ENCODE results near the gene BNIP3.

Gene BNIP3

DNA sequence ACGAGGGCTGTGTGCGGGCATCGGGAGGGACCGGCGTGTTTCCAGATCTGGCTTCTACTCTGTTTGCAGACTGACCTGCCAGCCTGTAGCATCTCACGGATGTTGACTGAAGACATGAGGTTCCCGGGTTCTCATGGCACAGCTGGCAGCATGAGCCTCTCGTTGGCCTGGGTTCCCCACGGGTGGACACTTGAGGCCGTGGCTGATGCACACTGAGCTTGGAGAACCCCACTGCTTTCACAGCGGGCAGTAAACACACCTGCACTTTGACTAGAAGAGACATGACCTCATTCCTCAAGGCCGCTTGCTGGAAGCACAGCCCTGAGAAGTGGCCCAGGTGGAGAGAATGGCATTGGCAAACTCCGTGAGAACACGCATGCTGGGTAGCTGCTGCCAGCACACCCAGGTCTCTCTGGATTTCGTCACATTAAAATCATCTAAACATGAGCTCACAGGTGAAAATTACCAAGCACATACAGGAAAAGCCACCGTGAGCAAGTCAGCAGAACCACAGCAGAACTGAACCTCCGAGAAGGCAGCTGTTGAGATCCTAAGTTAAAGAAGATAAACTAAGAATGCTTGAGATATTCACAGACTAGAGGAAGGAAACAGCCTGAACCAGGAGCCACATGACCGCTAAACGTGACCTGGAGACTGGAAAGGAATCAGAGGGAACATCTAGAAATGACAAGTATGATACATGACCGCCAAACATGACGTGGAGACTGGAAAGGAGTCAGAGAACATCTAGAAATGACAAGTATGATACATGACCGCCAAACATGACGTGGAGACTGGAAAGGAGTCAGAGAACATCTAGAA lies 32.5 kb downstream of the BNIP3 start:
- no peak for DNase-seq

DNA sequence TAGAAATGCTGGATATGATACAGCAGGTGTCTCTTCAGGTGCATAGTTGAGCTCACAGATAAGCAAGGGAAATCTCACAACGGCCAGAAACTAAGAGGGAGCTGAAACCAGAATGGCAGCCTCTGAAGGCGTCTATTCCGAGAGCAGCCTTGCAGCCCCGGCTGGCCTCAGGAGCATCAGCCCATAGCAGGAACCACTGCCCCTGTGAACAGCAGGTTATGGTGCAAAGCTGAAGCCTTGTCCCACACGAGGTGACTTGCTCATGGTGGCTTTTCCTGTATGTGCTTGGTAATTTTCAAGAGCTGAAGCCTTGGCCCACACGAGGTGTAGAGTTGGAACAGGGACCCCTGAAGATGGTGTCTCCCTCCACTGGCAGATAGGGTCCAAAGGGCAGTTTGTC lies 33.2 kb downstream of the BNIP3 start:
- DNase-seq, result no peak

DNA sequence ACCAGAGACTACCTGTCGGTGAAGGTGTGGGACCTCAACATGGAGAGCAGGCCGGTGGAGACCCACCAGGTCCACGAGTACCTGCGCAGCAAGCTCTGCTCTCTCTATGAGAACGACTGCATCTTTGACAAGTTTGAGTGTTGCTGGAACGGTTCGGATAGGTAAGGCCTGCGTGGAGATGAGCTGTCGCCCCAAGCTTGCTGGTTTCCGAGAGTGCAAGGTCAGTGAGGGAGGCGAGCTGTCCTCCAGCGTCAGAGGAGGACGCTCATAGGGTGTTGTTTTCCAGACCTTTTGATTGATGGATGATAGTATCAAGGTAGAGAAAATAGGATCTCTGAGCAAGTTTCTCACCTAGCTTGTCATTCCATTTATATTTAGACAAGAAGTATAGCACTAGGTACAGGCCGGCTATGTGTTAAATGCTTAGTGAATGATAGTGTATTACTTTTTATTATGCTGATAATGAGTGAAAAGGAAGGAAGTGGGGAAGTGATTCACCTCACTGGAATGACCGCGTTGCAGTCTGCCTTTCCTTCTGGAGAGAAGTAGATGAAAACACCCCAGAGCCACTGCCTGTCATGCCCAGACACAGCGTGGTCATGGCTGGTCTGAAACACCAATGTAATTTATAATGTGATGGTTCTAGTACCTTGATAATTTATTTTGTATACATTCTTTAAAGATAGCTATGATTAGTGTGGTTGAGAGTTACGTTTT lies 33.9 kb downstream of the BNIP3 start:
- no peak for DNase-seq

DNA sequence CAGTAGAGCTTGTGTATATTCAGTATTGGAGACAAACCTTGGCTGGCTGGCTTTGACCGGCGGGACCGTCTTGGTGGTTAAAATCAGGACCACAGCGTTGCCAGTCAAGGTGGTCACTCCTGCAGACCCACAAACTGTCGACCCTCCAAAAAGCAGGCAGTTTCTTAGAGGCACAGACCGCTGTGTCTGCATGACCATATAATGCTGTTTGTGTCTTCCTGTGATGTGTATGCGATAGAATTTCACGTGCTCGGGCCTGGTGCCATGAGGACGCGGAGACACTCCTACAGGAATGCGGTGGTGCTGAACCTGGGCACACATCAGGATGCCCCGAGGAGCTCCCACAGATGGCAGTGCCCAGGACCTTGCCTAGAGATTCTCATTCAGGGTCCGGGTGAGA lies 34.8 kb downstream of the BNIP3 start:
- DNase-seq, result no peak

DNA sequence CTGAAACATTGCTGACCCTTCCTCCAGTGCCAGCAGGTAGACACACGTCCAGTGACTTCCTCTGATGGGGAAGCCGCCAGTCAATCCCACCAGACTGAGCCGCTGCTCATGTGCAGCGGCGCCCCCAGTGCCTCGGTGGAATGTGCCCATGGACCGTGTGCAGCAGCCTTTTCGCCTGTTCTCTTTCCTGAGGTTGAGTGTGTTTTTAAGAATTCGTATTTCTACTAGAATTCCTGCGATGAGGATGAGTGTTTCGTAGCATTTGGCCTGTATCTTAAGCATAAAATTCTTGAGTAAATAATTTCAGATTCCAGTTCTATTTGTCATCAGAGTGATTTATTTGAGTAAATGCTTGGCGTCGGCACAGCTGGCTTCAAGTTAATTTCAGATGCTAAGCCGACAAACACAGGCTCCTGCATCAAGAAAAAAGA lies 35.4 kb downstream of the BNIP3 start:
- no peak for DNase-seq

DNA sequence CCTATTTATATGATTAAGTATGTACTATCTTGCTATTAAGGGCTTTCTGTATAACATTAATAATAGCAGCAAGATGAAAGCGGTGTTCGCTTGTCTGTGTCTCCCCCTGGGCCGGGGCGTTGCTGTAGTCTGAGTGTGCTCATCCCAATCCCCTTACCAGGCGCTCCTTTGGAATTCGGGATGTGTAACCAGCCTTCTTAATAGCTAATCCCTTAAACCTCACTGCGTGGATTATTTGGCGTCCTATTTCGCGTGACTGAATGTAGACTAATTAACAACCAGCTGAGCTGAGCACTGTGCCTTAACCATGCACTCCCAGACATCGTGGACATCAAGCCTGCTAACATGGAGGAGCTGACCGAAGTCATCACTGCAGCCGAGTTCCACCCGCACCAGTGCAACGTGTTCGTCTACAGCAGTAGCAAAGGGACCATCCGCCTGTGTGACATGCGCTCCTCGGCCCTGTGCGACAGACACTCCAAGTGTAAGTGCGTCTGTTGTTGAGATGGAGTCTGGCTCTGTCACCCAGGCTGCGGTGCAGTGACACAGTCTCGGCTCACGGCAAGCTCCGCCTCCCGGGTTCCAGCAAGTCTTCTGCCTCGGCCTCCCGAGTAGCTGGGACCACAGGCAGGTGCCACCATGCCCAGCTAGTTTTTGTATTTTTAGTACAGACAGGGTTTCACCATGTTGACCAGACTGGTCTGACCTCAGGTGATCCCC lies 36.6 kb downstream of the BNIP3 start:
- no peak for DNase-seq

DNA sequence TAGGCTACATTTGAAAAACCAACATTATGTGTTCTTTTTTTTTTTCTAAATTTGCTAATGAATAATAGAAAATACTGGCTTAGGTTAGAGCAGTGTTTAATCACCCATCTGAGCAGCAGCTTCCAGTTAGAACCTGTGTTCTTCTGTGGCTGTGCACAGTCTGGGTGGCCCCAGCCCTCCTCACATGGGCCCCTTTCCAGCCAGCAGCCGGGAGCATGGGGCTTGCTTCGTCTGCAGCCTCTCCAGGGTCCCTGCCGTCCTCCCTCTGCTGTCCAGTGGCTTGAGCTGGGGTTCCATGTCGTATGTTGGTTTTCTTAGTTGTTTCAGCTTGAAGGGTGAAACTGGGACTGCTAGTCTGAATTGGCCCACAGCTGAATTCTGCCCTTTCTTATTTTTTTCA lies 37.3 kb downstream of the BNIP3 start:
- DNase-seq, result no peak

DNA sequence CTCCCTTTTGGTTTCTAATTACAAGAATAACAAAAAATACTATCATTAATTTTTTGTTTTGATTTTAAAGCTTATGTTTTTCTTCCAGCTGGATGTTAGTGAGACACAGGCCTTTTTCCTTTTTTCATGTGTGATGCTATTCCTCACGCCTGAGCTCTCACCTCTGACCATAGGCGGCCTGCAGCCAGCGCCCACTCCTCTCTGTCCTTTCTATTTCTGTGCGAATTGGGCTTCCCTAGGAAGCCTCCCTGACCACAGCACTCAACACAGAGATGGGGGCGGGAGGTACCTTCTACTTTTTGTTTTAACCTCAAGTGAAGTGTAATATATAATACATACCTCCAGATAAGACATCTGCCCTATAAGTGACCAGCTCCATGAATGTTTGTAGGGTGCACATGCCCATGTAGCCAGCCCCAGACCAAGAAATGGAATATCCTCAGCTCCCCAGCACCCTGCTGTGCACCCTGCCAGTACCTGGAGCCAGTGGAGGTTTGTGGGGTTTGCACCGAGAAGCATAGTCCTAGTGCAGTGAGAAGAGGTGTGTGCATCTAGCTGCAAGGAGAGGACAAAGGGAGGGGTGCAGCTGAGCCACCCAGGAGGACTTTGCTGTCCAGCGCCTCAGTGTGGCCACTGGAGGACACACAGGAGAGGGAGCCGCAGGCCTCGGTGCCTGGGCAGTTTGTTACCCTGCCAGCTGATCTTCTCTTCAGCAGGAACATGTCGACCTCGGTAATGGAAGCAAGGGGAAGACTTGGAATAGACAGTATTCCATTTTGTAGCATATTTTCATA lies 38.5 kb downstream of the BNIP3 start:
- DNase-seq, result no peak

DNA sequence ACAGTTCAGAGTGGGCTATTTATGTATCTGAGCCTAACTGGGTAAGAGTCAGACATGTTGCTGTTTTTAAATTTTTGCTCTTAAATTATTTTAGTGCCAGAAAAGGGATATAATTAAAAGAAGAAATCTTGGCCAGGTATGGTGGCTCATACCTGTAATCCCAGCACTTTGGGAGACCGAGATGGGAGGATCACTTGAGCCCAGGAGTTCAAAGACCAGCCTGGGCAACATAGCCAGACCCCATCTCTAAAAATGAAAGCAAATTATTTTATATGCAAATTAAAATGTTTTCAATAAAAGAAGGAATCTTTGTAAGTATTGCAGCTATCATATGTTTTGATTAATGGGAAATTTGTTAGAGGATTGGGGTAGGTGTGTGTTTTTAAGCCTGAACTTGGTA lies 39.3 kb downstream of the BNIP3 start:
- DNase-seq, result no peak

DNA sequence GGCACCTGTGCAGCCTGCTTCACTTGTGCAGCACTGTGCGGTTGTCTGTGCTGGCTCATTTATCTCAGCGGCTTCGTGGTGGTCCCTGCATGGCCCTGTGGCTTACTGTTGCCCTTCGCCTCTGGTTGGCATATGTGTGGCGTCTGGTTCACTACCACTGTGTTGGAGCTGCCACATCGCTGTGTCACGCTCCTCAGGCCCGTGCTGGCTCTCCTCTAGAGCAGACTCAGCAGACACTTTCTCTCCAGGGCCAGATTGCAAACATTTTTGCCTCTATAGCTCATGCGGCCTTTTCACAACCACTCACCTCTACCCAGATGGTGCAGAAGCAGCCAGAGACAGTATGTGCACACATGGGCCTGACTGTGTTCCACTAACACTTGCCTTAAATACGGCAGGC lies 43.0 kb downstream of the BNIP3 start:
- no peak for DNase-seq

DNA sequence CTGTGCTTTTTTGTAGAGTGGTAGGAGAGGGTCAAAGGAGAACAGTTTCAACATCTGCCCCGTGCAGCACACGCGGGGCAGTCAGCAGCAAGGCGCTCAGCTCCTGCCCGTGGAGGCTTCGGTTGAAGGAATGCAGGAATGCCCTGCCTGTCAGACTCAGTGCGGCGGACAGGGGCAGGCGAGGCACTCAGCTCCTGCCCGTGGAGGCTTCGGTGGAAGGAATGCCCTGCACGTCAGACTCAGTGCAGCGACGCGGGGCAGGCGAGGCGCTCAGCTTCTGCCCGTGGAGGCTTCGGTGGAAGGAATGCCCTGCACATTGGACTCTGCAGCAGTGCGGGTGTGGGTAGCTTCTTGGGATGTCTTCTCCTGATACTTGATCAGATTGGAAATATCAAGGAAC lies 43.9 kb downstream of the BNIP3 start:
- DNase-seq, result no peak

DNA sequence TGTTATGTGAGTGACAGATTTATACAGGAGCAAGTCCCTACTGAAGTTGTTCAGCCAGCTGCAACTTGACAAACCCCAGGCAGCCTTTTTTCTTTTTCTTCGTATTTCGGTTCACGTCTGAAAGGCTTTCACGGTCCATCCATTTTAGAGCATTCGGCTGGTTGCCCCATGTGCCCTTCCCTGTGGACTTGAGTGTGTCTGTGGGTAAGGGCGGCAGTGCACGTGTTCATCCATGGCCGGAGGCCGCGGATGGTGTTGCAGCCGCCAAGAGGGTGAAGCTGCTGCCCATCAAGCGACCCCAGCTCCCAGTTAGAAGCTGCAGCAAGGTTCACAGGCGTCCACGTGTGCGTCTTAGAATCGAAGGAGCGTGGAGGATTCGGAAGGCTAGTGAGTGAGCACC lies 45.0 kb downstream of the BNIP3 start:
- no peak for DNase-seq

DNA sequence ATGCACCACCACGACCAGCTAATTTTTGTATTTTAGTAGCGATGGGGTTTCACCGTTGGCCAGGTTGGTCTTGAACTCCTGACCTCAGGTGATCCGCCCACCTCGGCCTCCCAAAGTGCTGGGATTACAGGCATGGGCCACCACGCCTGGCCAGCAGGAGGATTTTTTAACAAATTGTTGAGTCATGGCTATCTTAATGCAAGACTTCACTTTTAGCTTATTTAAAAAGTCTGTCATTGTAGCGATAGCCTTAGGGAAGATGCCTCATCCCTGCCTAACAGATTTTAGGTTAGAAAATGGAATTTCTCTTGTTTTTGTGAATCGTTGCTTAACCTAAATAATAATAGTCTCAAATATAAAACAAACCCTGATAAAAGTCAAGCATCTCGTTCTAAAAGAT lies 45.4 kb downstream of the BNIP3 start:
- no peak for DNase-seq

DNA sequence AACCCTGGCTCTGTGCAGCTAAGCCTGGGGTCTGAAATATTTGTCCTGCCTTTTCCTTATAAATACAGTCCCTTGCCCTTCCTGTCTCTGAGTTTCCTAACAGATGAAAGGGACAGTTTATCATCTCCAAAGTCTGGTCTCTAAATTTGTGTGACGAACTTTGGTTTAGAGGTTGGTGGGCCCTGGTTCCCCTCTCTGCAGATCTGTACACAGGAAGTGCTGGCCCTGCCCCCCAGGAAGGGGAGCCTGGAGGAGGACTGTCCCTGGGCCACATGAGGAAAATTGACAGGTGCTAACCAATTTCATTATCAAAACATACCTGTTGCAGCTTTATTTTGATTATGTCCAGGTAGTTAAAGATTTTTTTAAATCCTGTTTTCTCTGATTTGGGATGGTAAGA lies 46.5 kb downstream of the BNIP3 start:
- no peak for DNase-seq

DNA sequence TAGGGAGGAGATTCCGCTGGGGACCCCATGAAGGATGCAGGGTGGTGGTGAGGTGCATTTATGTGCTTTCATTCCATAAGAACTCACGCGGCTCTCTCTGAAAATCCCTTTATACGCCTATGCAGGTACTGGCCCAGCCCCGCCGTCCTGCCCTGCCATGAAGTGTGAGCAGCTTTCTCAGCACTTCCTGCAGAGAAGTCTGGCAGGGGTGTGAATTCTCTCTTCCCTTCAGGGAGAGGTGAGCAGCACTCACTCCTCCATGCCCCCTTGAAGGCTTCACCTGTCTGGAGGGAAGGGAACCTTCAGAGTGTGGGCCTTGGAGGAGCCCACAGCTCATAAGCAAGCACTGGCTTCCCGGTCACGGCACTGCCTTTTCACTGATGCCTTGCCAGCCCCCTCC lies 47.0 kb downstream of the BNIP3 start:
- DNase-seq, result no peak

DNA sequence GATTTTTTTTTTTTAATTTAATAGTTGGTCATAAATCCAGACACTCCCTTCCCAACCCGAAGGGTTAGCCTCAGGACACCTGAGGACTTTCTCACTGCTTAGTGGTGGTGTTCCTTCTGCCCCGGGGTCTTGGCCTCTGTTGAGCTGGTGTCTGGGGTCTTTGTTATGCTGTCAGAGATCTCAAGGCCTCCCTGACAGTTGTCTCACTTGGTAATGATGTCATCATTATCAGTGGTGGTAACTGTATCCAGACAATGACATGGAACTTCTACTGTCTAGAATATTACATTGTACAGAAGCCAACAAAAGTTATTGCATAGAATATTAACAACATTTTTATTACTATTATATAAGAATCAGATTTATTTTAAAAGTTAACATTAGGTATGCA lies 48.0 kb downstream of the BNIP3 start:
- no peak for DNase-seq

DNA sequence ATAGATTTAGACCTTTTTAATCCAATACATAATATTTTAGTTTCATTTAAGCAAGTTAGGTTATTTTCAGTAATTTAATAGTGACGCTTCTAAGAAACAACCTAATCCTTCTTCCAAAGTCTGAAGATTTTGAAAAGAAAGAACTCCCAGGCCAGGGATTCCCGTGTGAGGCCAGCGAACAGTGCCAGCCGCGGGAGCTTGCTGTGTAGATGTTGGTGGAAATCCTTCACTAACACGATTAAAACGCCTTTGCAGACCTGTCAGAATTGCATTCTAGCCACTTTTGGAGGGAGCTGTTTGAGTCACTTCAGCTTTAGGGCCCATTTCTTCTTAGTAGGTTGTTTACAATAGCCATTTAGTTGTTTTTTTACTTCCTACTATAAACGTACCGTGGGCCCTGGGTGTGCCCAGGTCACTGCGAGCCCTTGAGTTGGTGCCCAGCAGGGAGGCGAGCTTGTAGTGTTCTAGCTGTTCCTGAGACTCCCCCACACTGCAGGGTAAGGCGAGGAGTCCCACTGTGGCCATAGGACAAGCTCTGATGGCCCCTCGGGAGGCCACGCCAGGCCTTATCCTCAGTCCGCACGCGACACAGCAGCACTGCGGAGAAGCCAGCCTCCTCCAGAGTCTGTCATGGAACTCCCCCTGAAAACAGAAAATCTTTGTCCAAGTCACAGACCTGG lies 48.6 kb downstream of the BNIP3 start:
- no peak for DNase-seq

DNA sequence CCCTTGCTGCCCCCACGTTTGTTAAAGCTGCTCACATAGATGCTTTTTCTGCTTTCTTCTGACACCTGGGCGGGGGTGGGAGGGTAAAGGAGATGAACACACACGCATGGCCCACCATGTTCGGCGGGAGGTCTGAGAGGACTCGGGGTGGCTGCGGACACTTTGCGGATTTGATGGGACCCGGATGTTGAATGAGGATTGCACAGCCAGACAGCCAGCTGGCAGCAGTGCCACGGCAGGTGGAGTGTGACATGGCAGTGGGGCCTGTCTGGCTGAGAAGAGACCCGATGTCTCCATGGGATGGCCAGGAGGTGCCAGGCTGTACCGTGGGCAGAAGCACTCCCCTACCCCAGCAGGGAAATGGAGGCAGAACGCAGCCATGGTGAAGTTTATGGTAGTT lies 49.7 kb downstream of the BNIP3 start:
- no peak for DNase-seq

DNA sequence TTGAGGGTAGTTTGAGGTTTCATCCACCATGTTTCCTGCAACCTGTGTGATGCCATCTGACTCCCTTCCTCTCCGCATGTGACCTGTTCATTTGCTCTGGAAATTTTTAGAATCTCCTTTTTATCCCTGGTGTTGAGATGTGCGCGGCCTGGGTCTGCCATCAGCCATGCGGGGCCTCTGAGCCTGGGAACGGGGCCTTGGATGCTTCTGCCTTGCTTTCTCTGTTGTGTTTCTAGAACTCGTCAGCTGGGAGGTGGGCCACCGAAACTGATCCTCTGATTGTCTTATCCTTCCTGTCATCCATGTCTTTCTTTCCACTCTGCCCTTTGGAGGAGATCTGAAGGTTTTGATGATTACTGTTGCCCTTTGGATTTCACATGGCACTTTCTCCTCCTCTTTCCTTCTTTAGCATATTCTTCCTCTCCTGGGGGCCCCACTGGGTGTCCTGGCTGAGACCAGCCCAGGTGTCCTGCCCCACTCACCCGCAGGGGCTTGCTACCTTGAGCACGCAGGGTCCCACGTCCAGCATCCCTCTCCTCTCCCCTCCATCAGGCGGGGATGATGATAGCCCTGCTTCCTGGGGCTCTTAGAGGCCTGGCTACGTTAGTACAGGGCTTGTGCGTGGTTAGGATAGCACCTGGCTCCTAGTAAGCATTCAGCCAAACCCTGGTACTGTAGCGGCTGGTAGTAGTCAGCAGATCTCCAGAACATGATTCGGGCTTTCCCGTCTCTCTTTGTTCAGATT lies 51.0 kb downstream of the BNIP3 start:
- DNase-seq, result no peak

DNA sequence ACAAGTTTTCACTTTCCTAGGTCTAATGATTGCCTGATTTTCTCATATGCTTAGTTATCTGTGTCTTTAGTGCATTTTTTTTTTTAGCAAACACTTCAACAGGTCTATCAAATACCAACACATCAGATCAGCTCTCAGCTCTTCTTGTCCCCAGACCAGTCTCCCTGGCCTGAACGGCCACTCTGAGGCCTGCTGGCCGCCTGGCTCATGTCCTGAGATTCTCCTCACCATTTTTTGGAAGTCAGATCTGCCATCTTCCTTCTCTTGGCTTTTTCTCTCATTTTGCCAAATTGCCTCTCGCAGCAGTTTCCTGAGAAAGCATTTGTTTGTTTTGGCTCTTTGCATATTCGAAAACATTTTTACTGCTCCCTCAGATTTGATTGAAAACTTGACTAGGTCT lies 51.6 kb downstream of the BNIP3 start:
- no peak for DNase-seq

DNA sequence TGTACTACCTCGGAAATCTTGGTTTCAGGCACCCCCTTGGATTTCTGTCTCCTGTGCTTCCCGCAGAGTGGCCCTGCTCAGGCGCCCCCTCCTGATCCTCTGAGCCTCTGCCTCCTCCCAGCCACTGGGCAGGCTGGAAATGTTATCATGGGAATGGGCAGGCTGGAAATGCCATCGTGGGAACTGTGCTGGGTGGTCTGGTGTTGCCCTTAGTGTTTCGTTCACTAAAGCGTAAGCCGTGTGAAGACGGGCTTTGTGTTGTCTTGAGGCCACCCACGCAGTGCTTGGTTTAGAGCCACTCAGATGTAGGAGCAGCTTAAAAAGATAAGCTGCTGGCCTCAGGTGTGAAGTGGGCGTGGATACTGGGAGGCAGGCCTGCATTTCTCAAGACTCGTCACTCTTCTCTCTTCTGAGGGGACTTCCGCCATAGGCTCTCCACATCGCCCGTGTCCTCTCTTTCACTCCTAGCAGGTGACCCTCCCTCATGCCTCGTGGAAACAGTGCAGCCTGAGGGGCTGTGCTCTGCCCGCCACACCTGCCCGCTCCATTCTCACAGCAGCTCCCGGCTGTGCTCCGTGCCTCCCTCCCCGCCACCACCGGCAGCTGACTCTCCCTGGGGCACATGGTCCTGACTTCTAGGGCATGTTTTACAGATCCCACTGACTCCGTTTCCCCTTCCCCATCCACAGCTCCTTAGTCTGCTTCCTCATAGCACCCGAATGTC lies 52.4 kb downstream of the BNIP3 start:
- no peak for DNase-seq
